Astrocyte of the cerebellum (primary cell): Measurements from ENCODE around the gene SAP30BP.

Source experiments
- DNase-seq: peaks from one replicate; pipeline ENCODE4 v3.0.0-alpha.2; 2011; ENCODE audit warnings: low read depth
- H3K4me3 ChIP-seq: 2 replicates; pipeline ENCODE4 v1.5.1; 2011; ENCODE audit warnings: mild to moderate bottlenecking, low read depth, low read length, moderate library complexity
- in situ Hi-C: cut with HindIII; loops from 2 replicates; pipeline ENCODE4 v1.10.0; 2017; ENCODE audit warnings: low sequenced_read_pairs
- TF ChIP-seq, protein P1 (sequence below): IDR thresholded peaks from 2 replicates; pipeline ENCODE4 v1.5.1; 2012; ENCODE audit warnings: low read length, low read depth, moderate library complexity, mild to moderate bottlenecking; ENCODE audit errors: missing control alignments

SAP30BP gene

DNA sequence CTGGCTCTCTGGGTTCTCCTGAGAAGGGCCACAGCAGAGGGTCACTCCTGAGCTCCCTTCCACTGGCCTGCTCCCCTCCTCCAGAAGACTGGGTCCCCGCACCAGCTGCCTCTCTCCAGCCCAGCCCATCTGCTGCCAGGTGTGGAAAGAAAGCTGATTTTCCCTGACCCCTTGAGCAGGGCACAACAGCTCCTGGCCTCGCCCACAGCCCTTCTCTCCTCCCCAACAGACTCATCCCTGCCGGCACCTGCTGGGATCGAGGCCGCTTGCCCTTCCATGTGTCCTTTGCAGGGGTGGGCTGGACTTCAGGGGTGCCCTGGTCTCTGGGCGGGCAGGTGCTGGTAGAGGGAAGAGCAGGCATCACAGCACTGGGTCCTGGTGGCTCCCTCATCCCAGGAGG, 38.7 kb upstream of the SAP30BP start:
- in situ Hi-C loops, result no loop called here
- DNase-seq, result no peak
- H3K4me3 ChIP-seq, result no peak overlapping the region
- TF ChIP-seq, protein P1, sequence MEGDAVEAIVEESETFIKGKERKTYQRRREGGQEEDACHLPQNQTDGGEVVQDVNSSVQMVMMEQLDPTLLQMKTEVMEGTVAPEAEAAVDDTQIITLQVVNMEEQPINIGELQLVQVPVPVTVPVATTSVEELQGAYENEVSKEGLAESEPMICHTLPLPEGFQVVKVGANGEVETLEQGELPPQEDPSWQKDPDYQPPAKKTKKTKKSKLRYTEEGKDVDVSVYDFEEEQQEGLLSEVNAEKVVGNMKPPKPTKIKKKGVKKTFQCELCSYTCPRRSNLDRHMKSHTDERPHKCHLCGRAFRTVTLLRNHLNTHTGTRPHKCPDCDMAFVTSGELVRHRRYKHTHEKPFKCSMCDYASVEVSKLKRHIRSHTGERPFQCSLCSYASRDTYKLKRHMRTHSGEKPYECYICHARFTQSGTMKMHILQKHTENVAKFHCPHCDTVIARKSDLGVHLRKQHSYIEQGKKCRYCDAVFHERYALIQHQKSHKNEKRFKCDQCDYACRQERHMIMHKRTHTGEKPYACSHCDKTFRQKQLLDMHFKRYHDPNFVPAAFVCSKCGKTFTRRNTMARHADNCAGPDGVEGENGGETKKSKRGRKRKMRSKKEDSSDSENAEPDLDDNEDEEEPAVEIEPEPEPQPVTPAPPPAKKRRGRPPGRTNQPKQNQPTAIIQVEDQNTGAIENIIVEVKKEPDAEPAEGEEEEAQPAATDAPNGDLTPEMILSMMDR, result no peak

DNA sequence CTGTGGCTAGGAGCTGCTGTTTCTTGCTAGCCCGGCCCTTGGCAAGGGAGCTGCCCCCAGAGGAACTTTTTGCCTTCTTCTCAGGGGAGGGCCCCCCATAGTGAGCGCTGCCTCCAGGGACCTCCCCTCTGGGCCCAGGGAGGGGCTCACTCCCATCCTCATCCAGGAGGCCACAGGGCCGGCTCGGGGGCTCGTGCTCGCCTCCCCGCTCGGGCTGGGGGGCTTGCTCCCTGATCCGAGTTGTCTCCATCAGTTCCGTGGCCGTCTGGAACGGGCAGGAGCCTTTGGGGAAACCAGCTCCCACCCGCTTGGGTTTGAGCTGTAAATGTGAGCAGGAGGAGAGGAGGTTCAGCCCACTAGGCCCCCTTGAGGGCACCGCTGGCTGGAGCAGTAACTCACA, 38.0 kb upstream of the SAP30BP start:
- no peak for DNase-seq
- TF ChIP-seq, protein P1, result no peak
- in situ Hi-C loops, result no loop called here

DNA sequence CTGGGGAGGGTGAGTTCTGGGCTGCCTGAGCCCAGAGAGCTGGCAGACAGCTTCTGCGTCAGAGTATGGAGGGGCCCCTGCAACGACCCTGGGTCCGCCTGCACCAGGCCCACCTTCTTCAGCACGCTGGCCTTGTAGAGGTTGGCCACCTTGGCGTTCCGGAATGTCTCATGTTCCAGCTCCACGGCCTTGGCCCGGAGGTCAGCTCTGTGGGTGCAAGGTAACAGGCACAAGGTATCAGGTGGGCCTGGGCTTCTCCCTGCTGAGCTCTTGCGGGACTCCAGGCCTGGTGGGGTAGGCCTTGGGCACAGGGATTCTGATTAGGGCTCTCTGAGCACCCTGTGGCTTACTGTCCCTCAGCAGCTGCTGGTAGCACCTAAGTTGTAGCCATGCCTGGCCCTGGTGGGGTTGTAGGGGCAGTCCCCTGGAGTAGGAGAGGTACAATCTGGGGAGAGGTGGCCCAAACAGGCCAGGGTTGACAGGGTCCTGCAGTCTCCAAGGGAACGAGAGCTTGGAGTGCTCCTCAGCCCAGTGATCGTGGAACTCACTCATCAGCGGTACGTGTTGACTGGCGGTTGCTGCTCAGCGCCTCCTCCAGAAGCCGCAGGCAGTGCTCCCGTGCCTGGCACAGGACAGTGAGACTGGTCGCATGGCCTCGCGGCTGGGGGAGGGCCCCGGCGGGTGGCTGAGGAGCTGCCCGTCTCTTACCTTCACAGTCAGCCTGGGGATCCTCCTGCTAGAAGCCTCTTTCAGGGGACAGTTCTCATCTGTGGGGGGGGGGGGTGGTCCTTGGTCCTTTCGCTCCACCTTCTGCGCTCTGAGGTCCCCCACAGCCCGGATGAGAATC, 36.8 kb upstream of the SAP30BP start:
- no peak for DNase-seq
- TF ChIP-seq, protein P1, result no peak
- no peak overlapping the region for H3K4me3 ChIP-seq
- in situ Hi-C loops, result no loop called here

More for the DNA sequence above, 38.0 kb upstream of the SAP30BP start:
- no peak overlapping the region for H3K4me3 ChIP-seq

DNA sequence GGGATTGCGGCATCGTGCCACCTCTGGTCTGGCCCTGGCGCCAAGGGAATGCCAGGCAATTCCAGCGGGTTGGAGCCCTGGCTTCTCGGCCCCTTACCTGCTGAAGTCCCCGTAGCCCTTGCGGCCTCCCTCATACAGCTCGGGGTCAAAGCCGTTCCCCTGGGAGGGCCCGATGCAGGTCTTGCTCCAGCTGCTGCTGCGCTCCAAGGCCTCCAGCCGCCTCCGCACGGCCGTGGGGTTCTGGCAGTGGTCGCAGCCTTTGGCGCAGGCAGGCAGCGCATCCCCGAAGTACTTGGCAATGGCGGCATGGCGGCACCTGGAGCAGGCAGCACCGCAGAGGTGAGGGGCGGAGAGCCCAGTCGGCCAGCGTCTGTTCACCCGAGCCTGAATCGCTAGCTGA, 35.8 kb upstream of the SAP30BP start:
- in situ Hi-C loops, result no loop called here
- H3K4me3 ChIP-seq, result no peak overlapping the region
- TF ChIP-seq, protein P1, result no peak
- no peak for DNase-seq

DNA sequence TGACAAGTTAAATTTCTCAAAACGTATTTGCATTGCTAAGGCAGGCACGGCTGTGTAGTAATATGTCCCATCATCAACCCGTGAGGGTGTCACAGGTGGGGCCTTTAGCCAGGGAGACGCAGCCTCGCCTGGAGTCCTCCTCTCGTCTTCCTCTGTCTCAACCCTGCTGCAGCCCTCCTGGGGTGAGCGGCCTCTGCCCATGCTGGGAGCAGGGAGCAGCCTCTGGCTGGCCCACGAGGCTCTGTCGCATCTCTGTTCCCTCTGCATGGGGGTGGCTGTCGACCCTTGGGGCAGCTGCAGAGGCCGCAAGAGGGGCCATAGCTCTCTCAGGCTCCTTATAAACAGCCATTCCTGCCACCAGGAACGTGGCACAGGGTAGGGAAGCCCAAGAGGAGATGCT, 34.7 kb upstream of the SAP30BP start:
- in situ Hi-C loops, result no loop called here
- TF ChIP-seq, protein P1, result no peak
- no peak for DNase-seq
- H3K4me3 ChIP-seq, result no peak overlapping the region

DNA sequence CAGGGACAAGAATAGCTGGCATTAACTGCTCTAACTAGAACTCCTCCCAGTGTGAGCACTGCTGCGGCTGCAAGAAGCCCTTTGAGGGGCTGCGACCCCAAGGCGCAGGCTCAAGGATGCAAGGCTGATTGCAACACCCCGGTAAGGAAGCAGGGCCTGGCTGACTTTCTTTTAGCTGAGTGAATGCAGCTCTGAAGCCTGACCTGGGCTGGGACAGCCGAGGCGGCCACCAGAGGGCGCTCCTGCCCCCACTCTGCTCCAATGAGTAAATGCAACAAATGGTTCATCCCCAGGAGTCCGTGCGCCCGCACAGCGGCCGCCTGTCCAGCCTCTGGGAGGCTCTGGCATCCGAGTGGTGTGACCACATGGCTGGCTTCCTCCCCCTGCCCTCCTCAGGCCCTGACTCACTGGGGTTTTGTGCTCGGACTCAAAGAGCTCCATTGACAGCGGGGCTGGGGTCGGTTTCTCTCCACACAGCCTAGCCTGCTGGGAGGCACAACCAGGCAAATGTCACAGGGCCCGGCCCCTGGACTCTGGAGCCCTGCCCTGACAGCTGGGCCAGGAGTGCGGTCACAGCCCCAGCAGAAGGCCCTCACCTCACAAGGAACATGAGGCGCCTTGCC, 34.2 kb upstream of the SAP30BP start, which contains the start of gene SMIM5:
SMIM5 (plus strand) TSS at position 572 of the 623 bp plus-strand sequence. CDS start 6,768 bp downstream, outside the sequence.
- in situ Hi-C loops, result no loop called here
- H3K4me3 ChIP-seq, result no peak within 1 kb of the TSS
- TF ChIP-seq, protein P1, result peak; percentile 94
- peak; percentile 76 for DNase-seq
